NCI-H1417 treated with DMSO at 0.1 percent for 48 hours (cell line): ENCODE results near the gene INVS.

Experiments
- DNase-seq: peaks from one replicate; lab custom pipeline; 2025; lab: John Stamatoyannopoulos, UW

The INVS gene

DNA sequence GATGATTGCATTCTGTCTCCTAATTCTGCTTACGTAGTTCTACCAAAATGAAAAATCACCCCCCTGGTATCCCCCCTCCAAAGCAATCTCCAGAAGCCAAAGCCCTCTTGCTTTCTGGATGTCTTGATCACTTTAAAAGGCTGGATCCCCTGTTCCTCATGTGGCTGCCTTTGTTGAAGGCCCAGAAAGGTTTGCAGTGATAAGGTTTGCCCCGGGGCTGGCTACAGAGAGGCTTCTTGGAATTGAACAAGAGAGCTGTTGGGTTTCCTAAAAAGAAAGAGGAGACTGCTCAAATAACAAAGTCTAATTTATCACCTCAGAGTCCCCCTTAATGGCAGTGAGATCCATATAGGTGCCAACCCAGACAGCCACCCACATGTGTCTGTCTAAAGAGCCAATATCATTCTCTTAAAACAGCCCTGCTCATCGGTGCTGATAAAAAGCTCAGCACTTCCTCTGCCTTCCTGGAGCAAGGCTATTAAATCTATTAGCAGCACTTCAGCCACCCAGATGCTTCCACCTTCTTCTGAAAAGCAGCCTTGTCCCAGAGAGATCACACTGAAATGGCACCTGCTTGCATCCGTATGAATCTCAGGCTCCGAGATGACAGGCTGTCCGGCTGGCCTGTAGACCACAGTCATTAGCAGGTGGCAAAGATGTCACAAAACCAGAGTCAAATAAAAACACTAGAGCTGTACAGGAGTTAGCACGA lies 182.8 kb downstream of the INVS start:
- DNase-seq: no peak

DNA sequence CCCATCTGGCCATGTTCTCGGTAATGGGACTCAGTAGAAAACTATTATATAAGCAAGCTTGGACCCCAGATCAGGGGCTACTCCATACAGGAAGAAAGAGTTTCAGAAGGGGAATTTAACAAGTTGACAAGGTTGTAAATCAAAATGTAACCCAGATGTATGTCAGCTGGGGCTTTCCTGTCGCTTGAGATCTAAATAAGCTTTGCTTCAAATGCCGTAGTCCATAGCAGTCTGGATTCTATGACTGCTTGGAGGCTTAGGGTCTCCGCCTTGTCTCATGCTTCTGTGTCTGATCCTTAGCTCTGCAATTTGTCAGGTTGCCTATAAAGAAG lies 183.3 kb downstream of the INVS start:
- no peak for DNase-seq

DNA sequence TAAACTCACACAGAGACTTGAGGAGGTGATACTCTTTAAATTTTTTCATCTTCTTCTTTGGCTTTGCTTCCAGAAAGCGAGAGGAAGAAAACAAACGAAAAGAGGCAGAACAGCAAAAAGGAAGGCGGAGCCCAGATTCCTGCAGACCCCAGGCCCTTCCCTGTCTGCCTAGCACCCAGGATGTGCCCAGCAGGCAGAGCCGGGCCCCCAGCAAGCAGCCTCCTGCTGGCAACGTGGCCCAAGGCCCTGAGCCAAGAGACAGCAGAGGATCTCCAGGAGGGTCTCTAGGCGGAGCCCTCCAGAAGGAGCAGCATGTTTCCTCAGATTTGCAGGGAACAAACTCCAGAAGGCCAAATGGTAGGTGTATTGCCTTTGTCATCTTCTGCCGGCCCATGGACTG lies 185.2 kb downstream of the INVS start:
- DNase-seq: no peak

GRCh38 chr9:100285080-100285479 lies 186.0 kb downstream of the INVS start:
- DNase-seq: no peak

- no peak for DNase-seq
These were observed 186.6 kb downstream of the INVS start for GRCh38 chr9:100285601-100286000.

DNA sequence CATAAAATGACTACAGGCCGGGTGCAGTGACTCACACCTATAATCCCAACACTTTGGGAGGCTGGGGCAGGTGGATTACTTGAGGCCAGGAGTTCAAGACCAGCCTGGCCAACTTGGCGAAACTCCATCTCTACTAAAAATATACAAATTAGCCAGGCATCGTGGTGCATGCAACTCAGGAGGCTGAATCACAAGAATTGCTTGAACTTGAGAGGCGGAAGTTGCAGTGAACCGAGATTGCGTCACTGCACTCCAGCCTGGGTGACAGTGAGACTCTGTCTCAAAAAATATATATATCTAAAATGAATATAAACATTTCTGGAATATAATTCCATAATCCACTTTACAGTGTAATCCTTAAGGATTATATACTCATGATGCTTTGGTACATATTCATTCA lies 187.2 kb downstream of the INVS start:
- no peak for DNase-seq

DNA sequence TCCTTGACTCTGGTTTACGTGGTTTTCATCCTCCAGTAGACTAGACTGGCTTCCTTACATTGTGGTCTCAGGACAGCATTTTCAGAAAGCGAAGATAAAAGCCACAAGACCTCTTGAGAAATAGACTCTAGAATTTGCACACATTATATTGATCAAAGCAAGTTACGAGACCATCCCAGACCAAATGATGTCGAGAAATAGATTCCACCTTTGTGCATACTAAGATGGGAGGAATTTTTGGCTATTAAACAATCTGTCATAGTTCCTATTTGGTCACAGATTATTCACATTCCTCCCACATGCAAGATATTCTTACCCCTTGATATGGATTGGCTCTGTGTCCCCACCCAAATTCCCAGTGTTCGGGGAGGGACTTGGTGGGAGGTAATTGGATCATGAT lies 188.1 kb downstream of the INVS start:
- DNase-seq: no peak

DNA sequence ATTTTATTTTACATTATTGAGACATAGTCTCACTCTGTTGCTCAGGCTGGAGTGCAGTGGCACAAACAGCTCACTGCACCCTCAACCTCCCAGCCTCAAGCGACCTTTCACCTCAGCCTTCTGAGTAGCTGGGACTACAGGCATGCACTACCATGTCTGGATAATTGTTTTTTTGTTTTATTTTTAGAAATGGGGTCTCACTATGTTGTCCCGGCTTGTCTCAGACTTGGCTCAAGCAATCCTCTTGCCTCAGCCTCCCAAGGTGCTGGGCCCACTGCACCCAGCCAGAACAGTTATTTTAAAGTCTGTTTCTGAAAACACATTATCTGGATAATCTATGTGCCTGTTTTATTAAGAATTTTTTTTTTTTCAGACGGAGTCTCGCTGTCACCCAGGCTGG lies 191.7 kb downstream of the INVS start:
- no peak for DNase-seq

- DNase-seq: no peak
These were observed 193.4 kb downstream of the INVS start for GRCh38 chr9:100292414-100292813.

- DNase-seq: no peak
These were observed 195.3 kb downstream of the INVS start for GRCh38 chr9:100294341-100294740.

GRCh38 chr9:100294806-100295205 lies 195.8 kb downstream of the INVS start:
- no peak for DNase-seq

DNA sequence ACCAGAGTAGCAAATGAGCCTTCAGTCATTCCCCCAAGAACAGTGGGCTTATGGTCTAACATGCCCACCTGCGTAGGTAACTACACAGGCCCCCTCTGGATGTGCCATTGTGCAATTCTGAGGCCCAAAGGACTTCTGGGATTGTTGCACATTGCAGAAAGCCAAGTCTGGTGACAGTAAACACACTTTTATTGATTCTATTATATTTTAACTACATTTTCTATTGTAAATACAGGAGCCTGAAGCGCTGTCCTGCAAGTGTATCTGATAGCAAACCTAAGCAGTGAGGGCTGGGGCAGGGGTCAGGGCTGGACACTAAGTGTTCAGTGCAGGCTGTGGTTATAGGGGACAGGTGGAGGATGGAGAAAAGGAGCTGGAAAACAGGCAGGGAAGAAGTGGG lies 196.2 kb downstream of the INVS start:
- no peak for DNase-seq

DNA sequence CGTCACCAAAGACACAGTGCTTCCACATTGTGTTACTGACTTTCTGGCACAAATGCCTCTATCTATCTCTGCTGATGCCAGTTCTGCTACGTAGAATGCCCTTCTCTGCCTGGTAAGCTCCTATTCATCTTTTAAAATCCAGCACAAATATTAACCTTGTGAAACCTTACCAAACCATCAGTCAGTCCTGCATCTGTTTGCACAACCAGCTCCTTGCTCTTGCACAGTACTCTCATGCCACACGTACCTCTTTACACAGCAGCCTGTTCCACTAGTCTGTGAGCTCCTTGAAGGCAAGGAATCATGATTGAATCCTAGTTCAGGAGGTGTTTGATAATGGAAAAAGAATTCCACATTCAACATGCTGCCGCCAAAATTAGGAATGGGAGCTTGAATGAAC lies 197.4 kb downstream of the INVS start:
- DNase-seq: no peak

DNA sequence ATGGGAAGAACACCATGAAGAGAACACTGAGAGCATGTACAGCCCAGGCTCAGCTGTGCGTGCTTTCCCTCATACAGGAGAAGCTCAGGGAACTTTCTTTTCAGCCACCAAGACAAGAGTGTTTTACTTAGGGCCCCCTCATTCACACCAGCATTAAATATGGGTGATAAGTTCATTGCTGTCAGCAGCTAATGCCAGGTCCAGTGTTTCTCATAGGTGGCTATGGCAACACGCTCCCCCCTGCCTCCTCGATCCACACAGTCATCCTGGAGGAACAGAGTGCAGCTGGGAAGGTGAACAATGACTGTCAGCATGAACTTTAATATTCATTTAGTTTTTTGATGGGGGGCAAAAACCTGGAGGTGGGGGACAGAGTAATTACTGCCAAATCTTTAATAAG lies 199.3 kb downstream of the INVS start:
- no peak for DNase-seq

- no peak for DNase-seq
These were observed 204.7 kb downstream of the INVS start for GRCh38 chr9:100303747-100304146.

GRCh38 chr9:100306283-100306682 lies 207.2 kb downstream of the INVS start:
- DNase-seq: no peak

GRCh38 chr9:100307080-100307479 lies 208.0 kb downstream of the INVS start:
- no peak for DNase-seq

- DNase-seq: no peak
These were observed 210.0 kb downstream of the INVS start for GRCh38 chr9:100308965-100309564.

DNA sequence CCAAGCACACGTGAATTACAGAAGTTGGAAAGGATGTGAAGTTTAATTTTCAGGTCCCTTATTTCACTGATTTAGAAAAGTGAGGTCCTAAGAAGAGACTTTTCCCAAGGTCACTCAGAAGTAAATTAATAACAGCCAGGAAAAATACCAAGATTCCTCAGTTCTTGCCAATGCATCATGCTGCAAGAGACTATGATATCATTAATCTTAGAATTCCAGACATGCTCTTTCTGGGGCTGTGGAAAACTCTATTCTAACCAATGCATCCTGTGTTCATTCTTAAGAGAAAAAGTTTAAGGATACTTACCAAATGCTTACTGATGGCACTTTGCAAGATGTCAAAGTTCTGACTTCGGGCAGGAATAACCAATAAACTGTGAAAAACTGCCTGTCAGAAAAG lies 210.9 kb downstream of the INVS start:
- no peak for DNase-seq

DNA sequence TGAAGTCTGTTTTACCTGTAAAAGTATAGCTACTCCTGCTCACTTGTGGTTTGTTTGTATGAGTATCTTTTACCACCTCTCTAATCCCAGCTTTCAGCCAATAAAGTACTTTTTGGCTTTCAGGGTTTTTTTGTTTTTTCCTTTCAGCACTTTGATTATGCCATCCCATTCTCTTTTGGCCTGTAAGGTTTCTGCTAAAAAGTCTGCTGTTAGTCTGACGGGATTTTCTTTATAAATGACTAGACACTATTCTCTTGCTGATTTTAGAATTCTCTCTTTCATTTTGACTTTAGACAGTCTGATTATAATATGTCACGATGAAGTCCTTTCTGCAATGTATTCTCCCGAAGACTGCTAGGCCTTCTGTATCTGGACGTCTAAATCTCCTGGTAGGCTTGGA lies 216.5 kb downstream of the INVS start:
- DNase-seq: no peak

DNA sequence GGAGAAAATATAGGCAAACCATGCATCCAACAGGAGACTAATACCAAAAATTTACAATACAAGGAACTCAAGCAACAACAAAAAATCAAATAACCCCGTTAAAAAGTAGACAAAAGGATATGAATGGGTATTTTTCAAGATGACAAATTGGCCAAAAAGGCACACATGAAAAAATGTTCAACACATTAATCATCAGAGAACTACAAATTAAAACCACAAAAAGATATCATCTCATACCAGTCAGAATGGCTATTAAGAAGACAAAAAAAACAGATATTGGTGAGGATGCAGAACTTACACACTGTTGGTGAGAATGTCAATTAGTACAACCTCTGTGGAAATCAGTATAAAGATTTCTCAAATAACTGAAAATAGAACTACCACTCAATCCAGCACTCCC lies 218.7 kb downstream of the INVS start:
- no peak for DNase-seq

DNA sequence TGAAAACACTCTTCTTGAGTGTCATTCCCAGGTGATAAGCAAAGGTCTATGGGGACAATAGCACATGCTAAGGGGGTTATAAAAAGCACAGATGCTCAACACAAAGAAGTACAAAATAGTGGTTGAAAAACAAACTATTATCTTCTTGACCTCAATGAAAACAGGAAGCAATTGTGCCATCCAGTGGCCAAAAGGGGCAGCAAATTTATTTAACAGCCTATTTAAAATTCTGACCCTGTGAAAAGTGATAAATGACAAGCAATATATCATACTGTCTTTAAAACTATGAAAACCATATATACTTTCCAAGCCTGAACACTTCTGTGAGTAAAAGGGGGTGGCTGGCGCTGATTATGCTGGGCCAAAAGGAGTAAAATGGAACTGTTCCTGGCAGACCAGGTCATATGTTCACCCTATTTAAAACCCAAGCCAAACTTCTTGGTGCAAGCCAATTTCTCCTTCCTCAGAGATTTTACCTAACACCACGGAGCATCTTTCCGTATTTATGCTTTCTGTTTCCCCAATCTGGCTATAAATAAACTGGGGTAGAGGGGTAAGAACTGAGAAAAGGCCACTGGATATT lies 224.0 kb downstream of the INVS start:
- peak; percentile 33 for DNase-seq

DNA sequence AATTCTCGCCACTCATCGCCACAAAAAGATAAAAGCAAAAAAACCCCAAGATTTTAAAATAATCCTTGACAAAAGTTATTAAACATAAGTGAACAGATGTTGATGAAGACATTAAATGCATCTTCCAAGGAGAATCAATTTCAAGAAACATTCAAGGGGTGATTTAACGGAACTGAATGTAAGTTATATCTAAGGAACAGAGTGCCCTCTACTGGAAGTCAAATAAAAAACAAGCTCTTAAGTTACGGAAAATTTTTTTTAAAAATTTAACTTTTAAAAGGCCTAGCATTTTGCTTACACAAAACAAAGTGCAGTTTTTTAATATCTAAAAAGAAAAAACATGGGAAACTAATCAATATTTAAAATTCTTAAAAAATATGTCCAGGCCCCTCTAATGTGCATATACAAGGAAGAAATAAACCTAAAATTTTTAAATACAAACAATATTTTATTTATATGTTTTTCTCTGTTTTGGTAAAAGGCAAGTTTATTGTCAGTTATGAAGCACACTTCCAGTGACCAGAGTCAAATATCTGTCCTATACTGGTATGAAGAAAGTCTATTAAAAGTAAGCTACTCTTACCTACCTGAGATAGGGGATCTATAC lies 225.7 kb downstream of the INVS start:
- DNase-seq: no peak
